RKO (cell line): ENCODE measurements around the gene PCMTD2.

Source experiments
- DNase-seq: peaks from one replicate; pipeline ENCODE4 v3.0.0-alpha.2; 2016; ENCODE audit warnings: low spot score

The PCMTD2 gene

GRCh38 chr20:64238851-64239387, 16.6 kb upstream of the PCMTD2 start:
- DNase-seq = no peak

DNA sequence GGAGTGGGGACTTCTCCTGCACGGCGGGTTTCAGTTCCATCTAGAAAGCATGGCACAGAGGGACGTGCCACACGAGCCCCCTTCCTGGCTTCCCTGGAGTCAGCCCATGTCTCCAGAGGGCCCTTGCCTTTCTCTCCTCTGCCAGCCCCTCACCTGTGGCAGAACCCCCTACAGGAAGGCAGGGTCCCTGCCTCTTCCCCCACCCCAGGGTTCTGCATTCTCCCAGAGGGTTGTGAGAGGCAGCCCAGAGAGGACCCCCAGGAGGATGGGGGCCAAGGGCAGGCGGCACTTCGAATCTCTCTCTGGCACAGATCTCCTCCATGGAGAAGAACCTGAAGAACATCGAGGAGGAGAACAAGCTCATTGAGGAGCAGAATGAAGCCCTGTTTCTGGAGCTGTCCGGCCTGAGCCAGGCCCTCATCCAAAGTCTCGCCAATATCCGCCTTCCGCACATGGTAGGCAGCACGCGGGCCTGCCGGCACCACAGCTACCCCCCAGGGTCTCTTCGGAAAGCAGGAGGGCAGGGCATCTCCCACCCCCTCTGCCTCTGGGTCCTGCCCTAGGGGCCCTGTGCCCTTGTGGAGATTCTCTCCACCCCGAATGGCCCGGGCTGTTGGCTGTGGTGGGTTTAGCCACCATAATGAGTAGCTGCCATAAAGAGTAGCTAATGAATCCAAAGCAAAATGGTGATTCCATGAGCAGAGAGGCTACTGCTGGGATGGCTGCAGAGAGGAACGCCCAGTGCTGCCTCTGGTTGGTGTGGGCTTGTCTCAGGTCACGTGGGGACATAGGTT, 15.9 kb upstream of the PCMTD2 start:
- DNase-seq = no peak

DNA sequence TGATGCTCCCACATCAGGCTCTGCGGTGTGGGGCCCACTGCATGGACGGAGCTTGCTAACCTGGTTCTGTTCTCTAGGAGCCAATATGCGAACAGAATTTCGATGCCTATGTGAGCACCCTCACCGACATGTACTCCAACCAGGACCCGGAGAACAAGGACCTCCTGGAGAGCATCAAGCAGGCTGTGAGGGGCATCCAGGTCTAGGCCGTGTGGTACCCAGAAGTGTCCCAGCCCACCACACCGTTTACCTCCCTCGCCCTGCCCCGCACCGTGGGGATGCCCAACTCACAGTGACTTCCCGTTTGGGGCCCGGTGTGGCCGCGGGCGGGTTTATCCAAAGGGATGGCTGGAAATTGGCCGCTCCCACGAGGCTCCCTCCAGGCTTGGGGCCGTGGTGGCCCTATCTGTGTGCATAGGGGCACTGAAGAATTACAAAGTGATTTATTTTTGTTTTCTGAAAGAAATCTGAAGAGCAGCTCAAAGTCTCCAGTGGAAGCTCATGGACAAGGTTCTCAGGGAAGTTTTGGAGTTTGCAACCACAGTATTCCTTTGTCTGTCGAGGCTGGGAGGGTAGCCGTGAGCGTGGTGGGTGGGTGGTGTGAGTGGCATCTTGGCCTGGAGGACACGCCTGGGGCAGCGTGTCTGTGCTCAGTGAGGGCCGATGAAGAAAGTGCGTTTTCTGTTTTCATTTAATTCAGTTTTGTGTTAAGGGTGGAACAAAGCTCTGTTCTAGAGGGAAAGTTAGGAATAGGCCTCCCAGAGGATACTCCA, 15.1 kb upstream of the PCMTD2 start:
- DNase-seq = no peak

DNA sequence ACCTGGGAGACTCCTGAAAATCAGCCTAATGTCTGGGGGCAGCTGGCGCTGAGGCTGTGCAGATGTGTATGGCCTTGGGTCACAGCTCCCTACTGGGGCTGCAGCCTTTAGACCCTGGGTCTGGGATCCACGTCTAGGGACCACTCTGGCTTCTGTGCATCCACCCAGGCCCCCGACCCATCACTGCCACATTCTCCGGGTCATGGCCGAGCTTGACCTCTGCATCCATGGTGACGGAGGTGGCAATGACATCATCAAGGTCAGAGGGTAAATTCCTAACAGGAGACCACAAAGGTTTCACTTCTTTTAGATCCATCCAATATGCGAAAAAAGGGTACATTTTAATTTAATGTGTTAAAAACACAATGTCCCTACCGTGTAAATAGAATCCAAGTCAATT, 14.5 kb upstream of the PCMTD2 start:
- no peak for DNase-seq

- DNase-seq = no peak
Measured at GRCh38 chr20:64242003-64242796, 13.3 kb upstream of the PCMTD2 start.

DNA sequence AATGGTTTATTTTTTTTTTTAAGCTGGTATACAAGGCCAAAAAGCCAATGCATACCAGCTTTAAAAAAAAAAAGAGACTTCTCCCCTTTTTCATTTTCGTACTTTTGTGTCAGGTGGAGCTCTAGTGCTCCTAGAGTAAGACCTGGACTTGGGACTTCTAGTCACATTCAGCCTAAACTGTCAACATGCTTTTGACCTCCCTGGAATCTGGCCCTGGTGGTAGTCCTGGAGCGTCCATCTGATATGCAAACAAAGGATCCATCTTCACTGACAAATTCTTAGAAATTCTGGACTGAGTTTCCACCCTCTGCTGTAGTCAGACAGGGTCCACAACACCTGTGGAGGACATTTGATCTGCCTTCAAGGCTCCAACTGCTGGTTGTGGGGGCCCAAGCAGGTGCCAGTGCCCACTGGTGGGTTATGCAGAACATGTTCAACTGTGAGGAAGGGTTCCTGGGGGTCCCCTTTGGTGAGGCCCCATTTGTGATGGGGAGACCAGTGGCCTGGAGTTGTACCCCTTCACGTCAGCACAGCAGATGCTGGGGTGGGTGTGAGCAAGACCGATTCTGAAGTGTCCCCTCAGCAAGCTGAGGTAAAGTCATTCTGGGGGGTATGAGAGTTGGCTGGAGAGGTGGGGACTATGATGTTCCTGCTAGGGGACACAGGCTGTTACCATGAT, 12.6 kb upstream of the PCMTD2 start:
- DNase-seq = no peak

DNA sequence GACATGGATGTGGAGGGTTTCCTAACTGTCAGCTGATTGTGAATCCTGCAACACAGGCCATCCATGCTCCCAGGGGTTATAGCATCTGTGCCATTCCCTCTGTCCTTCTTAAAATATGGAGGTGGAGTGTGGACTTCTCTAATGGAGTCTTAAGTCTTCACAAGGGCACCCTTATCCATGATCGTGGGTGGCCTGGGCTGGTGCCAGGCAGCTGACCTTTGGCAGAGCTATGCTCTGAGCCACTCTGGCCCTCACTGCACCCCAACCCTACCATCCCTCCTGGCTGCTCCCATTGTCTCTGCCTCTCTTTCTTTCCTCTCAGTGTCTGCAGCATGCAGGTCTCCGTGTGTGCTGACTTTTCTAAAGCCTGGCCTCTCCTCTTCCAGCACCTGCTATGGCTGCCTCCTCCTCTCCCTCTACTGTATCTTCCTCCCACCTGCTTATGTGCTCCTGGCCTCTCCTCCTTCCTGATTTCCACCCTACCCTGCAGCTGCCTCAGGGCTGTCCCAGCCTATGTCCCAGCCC, 11.2 kb upstream of the PCMTD2 start:
- DNase-seq = no peak

GRCh38 chr20:64244870-64245603, 10.5 kb upstream of the PCMTD2 start:
- no peak for DNase-seq

GRCh38 chr20:64245746-64246595, 9.6 kb upstream of the PCMTD2 start:
- no peak for DNase-seq

- no peak for DNase-seq
Measured at GRCh38 chr20:64246616-64247306, 8.8 kb upstream of the PCMTD2 start.

DNA sequence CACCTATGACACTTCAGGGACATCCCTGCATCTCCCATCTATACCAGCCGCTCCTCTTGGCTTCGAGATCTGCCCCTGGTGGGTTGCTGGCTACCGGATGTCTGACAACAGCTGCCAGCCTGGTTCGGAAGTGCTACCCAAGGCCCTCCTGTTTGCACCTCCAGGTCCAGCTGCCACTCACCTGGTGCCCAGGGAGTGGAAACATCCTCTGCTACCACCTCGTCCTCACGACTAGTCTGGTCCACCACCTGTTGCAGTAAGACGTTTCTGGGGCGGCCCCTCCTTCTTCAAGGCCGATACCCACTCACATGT, 8.3 kb upstream of the PCMTD2 start:
- DNase-seq = no peak

DNA sequence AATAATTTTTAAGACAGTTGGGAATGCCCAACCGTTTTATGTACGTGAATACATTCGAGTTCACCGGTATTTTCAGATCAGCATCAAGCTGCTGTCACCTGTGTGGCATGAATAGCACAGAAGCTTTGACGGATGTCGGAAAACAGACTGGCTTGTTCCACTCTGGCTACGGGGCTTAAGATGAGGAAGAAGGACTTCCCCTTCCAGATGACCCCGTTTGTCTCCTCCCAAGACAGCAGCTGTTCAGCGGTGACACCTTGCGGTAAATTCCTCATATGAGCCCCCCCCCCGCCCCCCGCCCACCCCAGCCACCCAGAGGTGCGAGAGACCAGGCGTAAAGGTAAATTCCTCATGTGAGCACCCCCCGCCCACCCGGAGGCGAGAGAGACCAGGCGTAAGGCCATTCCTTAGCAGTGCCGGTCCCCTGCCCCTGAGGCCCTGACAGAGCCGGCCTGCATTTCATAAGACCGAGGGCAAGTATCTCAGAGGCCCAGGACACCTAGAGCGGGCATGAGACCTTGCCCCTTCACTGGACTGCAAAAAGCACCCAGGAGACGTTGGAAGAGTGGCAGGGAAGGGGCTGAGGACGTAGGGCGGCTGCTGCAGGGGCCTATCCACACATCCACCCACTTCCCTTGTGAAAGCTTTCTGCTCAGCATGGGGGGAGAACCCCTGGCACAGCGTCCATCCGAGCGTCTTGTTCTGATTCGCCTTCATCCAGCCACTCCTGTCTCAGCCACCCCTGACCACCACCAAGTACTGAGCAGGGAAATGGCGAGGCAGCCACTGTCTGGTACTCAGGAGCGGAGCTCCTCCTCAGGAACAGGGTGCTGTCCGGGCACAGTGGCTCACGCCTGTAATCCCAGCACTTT, 7.3 kb upstream of the PCMTD2 start:
- DNase-seq = no peak

- no peak for DNase-seq
Measured at GRCh38 chr20:64250027-64250426, 5.5 kb upstream of the PCMTD2 start.

- no peak for DNase-seq
Measured at GRCh38 chr20:64253000-64253383, 2.6 kb upstream of the PCMTD2 start.

DNA sequence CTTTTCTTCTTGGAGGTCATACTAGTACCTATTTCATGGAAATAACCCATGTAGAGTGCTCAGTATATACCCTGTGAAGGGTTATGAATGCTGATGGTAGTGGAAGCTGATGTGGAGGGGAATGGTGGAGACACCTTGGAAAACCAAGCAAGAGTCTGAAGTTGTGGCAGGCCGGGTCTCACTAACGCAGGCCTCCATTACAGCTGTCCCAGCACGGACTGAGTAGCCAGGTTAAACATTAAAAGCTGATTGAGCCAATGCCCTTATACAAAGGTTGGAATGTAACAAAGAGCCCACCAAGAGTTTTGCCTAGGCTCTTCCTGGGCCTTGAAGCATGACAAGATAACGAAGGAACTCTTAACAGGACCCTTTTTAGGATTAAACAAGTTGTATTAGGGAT, 2.1 kb upstream of the PCMTD2 start:
- DNase-seq = no peak

DNA sequence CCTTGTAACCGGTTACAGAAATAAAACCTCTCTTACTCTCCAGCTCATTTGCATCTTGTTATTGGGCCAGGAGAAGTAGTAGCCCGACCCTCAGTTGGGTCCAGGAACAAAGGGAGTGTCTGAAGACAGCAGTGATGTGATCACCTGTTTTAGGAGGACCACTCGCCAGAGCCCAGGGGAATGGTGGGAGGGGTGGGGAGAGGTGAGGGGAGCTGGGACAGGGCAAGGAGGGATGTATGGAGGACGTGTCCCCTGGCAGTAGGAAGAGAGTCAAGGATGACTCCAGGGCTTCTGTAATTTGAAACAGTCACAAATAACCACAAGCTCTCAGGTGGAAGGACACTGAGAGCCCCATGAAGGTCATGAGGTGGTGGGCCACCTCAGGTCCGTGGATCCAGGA, 1.4 kb upstream of the PCMTD2 start:
- DNase-seq = no peak

GRCh38 chr20:64254571-64255360, 782 bp upstream of the PCMTD2 start:
- peak; percentile 27 for DNase-seq
